Testis (tissue), 3 donors: ENCODE data around the gene AUTS2. TPM values are rescaled to one million over a fixed set of nuclear protein-coding genes. Genes with fewer than 3 reads are reported as not detected.

ENCODE experiments used
- DNase-seq: peaks from one replicate; pipeline ENCODE4 v3.0.0-alpha.2; 2019
- H3K27ac ChIP-seq, 2 donors: fragments of 200-600 bp; sonication (generic); one replicate each; pipeline ENCODE4 v1.5.1; 2019
- H3K27me3 ChIP-seq: fragments of 200-600 bp; sonication (generic); one replicate; pipeline ENCODE4 v1.5.1; 2019
- H3K36me3 ChIP-seq: fragments of 200-600 bp; sonication (generic); one replicate; pipeline ENCODE4 v1.5.1; 2017; ENCODE audit warnings: low read depth; ENCODE audit errors: missing control alignments
- H3K4me1 ChIP-seq: fragments of 200-600 bp; sonication (generic); one replicate; pipeline ENCODE4 v1.5.1; 2019
- H3K4me3 ChIP-seq, 2 donors: fragments of 200-600 bp; sonication (generic); one replicate each; pipeline ENCODE4 v1.5.1; 2017 to 2019
- H3K9me3 ChIP-seq: fragments of 200-600 bp; sonication (generic); one replicate; pipeline ENCODE4 v1.5.1; 2017
- CTCF ChIP-seq, 3 experiments: fragments of 450-650 bp in 2 of 3; fragments of 200-600 bp in 1 of 3; sonication (generic) in 1 of 3; IDR thresholded peaks; one replicate each; pipeline ENCODE4 v1.5.1; 2016 to 2019; ENCODE audit warnings: antibody characterized with exemption in 3 of 3, mild to moderate bottlenecking in 2 of 3, moderate library complexity in 1 of 3
- POLR2A ChIP-seq: fragments of 450-650 bp; IDR thresholded peaks from one replicate; pipeline ENCODE4 v1.6.1; 2017; ENCODE audit warnings: antibody characterized with exemption, mild to moderate bottlenecking, moderate library complexity
- WGBS, 2 donors: methylation state at CpG; one replicate each; pipeline ENCODE4 v1.1.5; 2018; 5-methylcytosine and 5-hydroxymethylcytosine counted together
- intact Hi-C: fragments of 100-400 bp; cut with DNase I; formaldehyde crosslinking; loops from one replicate; pipeline ENCODE4 v1.15.1; 2023; ENCODE audit warnings: low total_unique reads
- polyA plus RNA-seq: library from polyadenylated mRNA; stranded (reverse); fragments of 350-450 nt; fragmentation: Illumina TruSeq; extraction: RNeasy Lipid Tissue Mini Kit (QIAGEN cat#74804); gene quantifications from one replicate; pipeline ENCODE4 v1.2.3, GENCODE V29; 2014; ENCODE audit warnings: low read depth, low replicate concordance; ENCODE audit not compliant: insufficient read depth
- total RNA-seq, 2 donors: library from RNA; depleted of rRNA; stranded (reverse); fragments of >200 nt; gene quantifications; one replicate each; pipeline ENCODE4 v1.2.3, GENCODE V29; 2016

Gene AUTS2
- total and polyA plus RNA-seq, 3 donors from 2014 or later = 21.3 to 75.5 (median 56.1) TPM

DNA sequence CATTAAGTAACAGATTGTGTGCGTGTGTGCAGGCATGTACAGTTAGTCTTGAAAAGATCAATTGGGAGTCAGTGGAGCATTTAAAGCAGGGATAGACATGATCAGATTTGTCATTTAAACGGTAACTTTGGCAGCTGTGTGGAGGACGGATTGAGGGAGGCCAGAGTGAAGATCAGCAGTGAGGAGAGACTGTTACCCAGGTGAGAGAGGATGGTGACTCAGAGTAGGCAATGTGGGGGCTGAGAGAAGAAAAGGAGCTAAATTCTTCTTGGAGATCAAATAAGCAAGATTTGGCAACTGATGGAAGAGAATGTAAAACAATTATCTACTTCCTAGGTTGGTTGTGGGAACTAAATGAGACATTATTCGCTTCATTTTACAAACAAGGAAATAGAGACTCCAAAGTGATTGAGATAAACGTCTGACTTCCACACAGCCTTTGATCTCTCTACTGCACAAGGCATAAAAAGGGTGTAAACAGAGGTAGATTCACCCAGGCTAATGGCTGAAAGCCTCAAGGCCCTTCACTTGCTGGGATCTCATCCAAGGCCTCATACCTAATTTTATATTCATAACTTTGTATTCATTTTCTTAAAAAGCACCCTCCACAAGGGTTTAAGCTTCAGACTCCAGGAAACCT is 868.6 kb downstream of the AUTS2 start:
- Histone ChIP-seq H3K9me3 (no peaks in the 10 kb centered on the region), H3K4me1 (no peaks in the 10 kb centered on the region), H3K27ac (no peak overlapping the region), H3K4me3 (no peak overlapping the region), H3K27me3 (no peaks in the 10 kb centered on the region), H3K36me3 (no peaks in the 10 kb centered on the region)
- intact Hi-C loops = no loop called here
- TF ChIP-seq POLR2A (no peak), CTCF (IDR thresholded peaks at IDR 0.05) (no peak)
- DNase-seq = no peak
- 55 to 69% methylated on average over 5 of the region's 5 CpGs for WGBS, 2 donors

GRCh38 chr7:70470746-70471145 is 872.5 kb downstream of the AUTS2 start:
- Histone ChIP-seq H3K9me3 (no peaks in the 10 kb centered on the region), H3K27ac (no peak overlapping the region), H3K36me3 (no peaks in the 10 kb centered on the region), H3K27me3 (no peaks in the 10 kb centered on the region), H3K4me1 (no peaks in the 10 kb centered on the region), H3K4me3 (no peak overlapping the region)
- 75 to 84% methylated on average over 10 of the region's 10 CpGs for WGBS, 2 donors
- intact Hi-C loops = no loop called here
- DNase-seq = no peak
- TF ChIP-seq CTCF (IDR thresholded peaks at IDR 0.05) (no peak), POLR2A (no peak)

- WGBS, 2 donors = 88 to 96% methylated on average over 9 of the region's 9 CpGs
- Histone ChIP-seq H3K27me3 (no peaks in the 10 kb centered on the region), H3K9me3 (no peaks in the 10 kb centered on the region), H3K36me3 (no peaks in the 10 kb centered on the region), H3K27ac (no peak overlapping the region), H3K4me3 (no peak overlapping the region), H3K4me1 (peaks cover 8% of the 10 kb centered on the region)
- DNase-seq = no peak
- intact Hi-C loops = no loop called here
- TF ChIP-seq POLR2A (no peak), CTCF (IDR thresholded peaks at IDR 0.05) (no peak)
Measured at GRCh38 chr7:70472601-70473237, 874.4 kb downstream of the AUTS2 start.

- Histone ChIP-seq H3K27me3 (no peaks in the 10 kb centered on the region), H3K4me1 (peaks cover 9% of the 10 kb centered on the region), H3K27ac (no peak overlapping the region), H3K4me3 (no peak overlapping the region), H3K9me3 (no peaks in the 10 kb centered on the region), H3K36me3 (no peaks in the 10 kb centered on the region)
- intact Hi-C loops = no loop called here
- TF ChIP-seq POLR2A (no peak), CTCF (IDR thresholded peaks at IDR 0.05) (no peak)
- WGBS, 2 donors = 92 to 93% methylated on average over 5 of the region's 5 CpGs
- DNase-seq = no peak
Measured at GRCh38 chr7:70474639-70475234, 876.5 kb downstream of the AUTS2 start.
